Measurements from ENCODE around the gene ZNF804A.

ZNF804A gene

GRCh38 chr2:184692141-184692734 is 93.9 kb downstream of the ZNF804A start:
- H3K36me3 ChIP-seq (ENCODE audit: control insufficient read depth in 1 of 2, insufficient read depth in 2 of 2, low read depth in 1 of 2, low read length in 2 of 2) = no peaks in the 10 kb centered on the region
- no peak overlapping the region for H4K8ac ChIP-seq (ENCODE audit: low read length)
- H3K79me1 ChIP-seq (replicated peaks; ENCODE audit: low read length, poor library complexity, severe bottlenecking) = no peaks in the 10 kb centered on the region
- no peak overlapping the region for H2BK15ac ChIP-seq (ENCODE audit: low read depth, poor library complexity, severe bottlenecking)
- no peak overlapping the region for H3K9ac ChIP-seq (ENCODE audit: low read length)
- no peak overlapping the region for H4K91ac ChIP-seq (ENCODE audit: low read length)
- H3K18ac ChIP-seq (ENCODE audit: low read depth in 1 of 2, low read length in 2 of 2) = no peak overlapping the region
- H3K9me3 ChIP-seq (ENCODE audit: control insufficient read depth, low read length) = no peaks in the 10 kb centered on the region
- H3K4me2 ChIP-seq (ENCODE audit: low read length, poor library complexity, severe bottlenecking) = no peak overlapping the region
- no peaks in the 10 kb centered on the region for H3K27me3 ChIP-seq (ENCODE audit: control insufficient read depth in 1 of 2, insufficient read depth in 1 of 2, low read length in 2 of 2)
- 95% methylated on average over 2 of the region's 3 CpGs for WGBS
- H2BK12ac ChIP-seq (ENCODE audit: low read length in 2 of 2) = no peak overlapping the region
- no peak overlapping the region for H3K27ac ChIP-seq (ENCODE audit: low read length, poor library complexity, severe bottlenecking)
- no peak overlapping the region for H3K23ac ChIP-seq (ENCODE audit: low read length in 2 of 2)
- no peaks in the 10 kb centered on the region for H3K4me1 ChIP-seq (ENCODE audit: control insufficient read depth, insufficient read depth, low read depth, low read length)
- H2AFZ ChIP-seq (ENCODE audit: low read depth, low read length) = no peak overlapping the region
- no peak overlapping the region for H2BK120ac ChIP-seq (ENCODE audit: low read depth, low read length)
- peak; percentile 31 for DNase-seq
- H3K4me3 ChIP-seq (ENCODE audit: insufficient read depth in 1 of 2, low read depth in 1 of 2, low read length in 2 of 2) = no peak overlapping the region
- no peak overlapping the region for H3K4ac ChIP-seq (ENCODE audit: low read depth in 1 of 2, low read length in 2 of 2)
- H3K14ac ChIP-seq (ENCODE audit: low read length in 2 of 2) = no peak overlapping the region
- no peak overlapping the region for H2AK5ac ChIP-seq (ENCODE audit: low read length, severe bottlenecking)
- no peak overlapping the region for H2BK5ac ChIP-seq (ENCODE audit: low read depth, low read length, poor library complexity, severe bottlenecking)

GRCh38 chr2:184696644-184697043 is 98.3 kb downstream of the ZNF804A start:
- no CpG with 5 or more reads among the region's 1 CpG for WGBS
- no peak overlapping the region for H3K9ac ChIP-seq (ENCODE audit: low read length)
- no peak overlapping the region for H2AFZ ChIP-seq (ENCODE audit: low read depth, low read length)
- H3K79me1 ChIP-seq (replicated peaks; ENCODE audit: low read length, poor library complexity, severe bottlenecking) = no peaks in the 10 kb centered on the region
- H3K27ac ChIP-seq (ENCODE audit: low read length, poor library complexity, severe bottlenecking) = no peak overlapping the region
- no peak overlapping the region for H3K4me3 ChIP-seq (ENCODE audit: insufficient read depth in 1 of 2, low read depth in 1 of 2, low read length in 2 of 2)
- H3K4me1 ChIP-seq (ENCODE audit: control insufficient read depth, insufficient read depth, low read depth, low read length) = no peaks in the 10 kb centered on the region
- no peak overlapping the region for H2BK15ac ChIP-seq (ENCODE audit: low read depth, poor library complexity, severe bottlenecking)
- H3K9me3 ChIP-seq (ENCODE audit: control insufficient read depth, low read length) = no peaks in the 10 kb centered on the region
- H3K18ac ChIP-seq (ENCODE audit: low read depth in 1 of 2, low read length in 2 of 2) = no peak overlapping the region
- H4K91ac ChIP-seq (ENCODE audit: low read length) = no peak overlapping the region
- H2AK5ac ChIP-seq (ENCODE audit: low read length, severe bottlenecking) = no peak overlapping the region
- H2BK120ac ChIP-seq (ENCODE audit: low read depth, low read length) = no peak overlapping the region
- H4K8ac ChIP-seq (ENCODE audit: low read length) = no peak overlapping the region
- H3K4ac ChIP-seq (ENCODE audit: low read depth in 1 of 2, low read length in 2 of 2) = no peak overlapping the region
- DNase-seq = no peak
- H3K36me3 ChIP-seq (ENCODE audit: control insufficient read depth in 1 of 2, insufficient read depth in 2 of 2, low read depth in 1 of 2, low read length in 2 of 2) = no peaks in the 10 kb centered on the region
- no peak overlapping the region for H2BK5ac ChIP-seq (ENCODE audit: low read depth, low read length, poor library complexity, severe bottlenecking)
- H2BK12ac ChIP-seq (ENCODE audit: low read length in 2 of 2) = no peak overlapping the region
- H3K14ac ChIP-seq (ENCODE audit: low read length in 2 of 2) = no peak overlapping the region
- H3K4me2 ChIP-seq (ENCODE audit: low read length, poor library complexity, severe bottlenecking) = no peak overlapping the region
- no peak overlapping the region for H3K23ac ChIP-seq (ENCODE audit: low read length in 2 of 2)
- no peaks in the 10 kb centered on the region for H3K27me3 ChIP-seq (ENCODE audit: control insufficient read depth in 1 of 2, insufficient read depth in 1 of 2, low read length in 2 of 2)

GRCh38 chr2:184698476-184698875 is 100.1 kb downstream of the ZNF804A start:
- DNase-seq = no peak
- Histone ChIP-seq H3K27ac (ENCODE audit: low read length, poor library complexity, severe bottlenecking) (no peak overlapping the region), H2AFZ (ENCODE audit: low read depth, low read length) (no peak overlapping the region), H2BK15ac (ENCODE audit: low read depth, poor library complexity, severe bottlenecking) (no peak overlapping the region), H4K8ac (ENCODE audit: low read length) (no peak overlapping the region), H3K4me1 (ENCODE audit: control insufficient read depth, insufficient read depth, low read depth, low read length) (no peaks in the 10 kb centered on the region), H3K27me3 (ENCODE audit: control insufficient read depth in 1 of 2, insufficient read depth in 1 of 2, low read length in 2 of 2) (no peaks in the 10 kb centered on the region), H3K4me2 (ENCODE audit: low read length, poor library complexity, severe bottlenecking) (no peak overlapping the region), H3K9ac (ENCODE audit: low read length) (no peak overlapping the region), H3K36me3 (ENCODE audit: control insufficient read depth in 1 of 2, insufficient read depth in 2 of 2, low read depth in 1 of 2, low read length in 2 of 2) (no peaks in the 10 kb centered on the region), H3K14ac (ENCODE audit: low read length in 2 of 2) (no peak overlapping the region), H3K4me3 (ENCODE audit: insufficient read depth in 1 of 2, low read depth in 1 of 2, low read length in 2 of 2) (no peak overlapping the region), H2AK5ac (ENCODE audit: low read length, severe bottlenecking) (no peak overlapping the region), H2BK120ac (ENCODE audit: low read depth, low read length) (no peak overlapping the region), H2BK12ac (ENCODE audit: low read length in 2 of 2) (no peak overlapping the region), H3K79me1 (replicated peaks; ENCODE audit: low read length, poor library complexity, severe bottlenecking) (no peaks in the 10 kb centered on the region), H4K91ac (ENCODE audit: low read length) (no peak overlapping the region), H3K9me3 (ENCODE audit: control insufficient read depth, low read length) (no peaks in the 10 kb centered on the region), H3K4ac (ENCODE audit: low read depth in 1 of 2, low read length in 2 of 2) (no peak overlapping the region), H2BK5ac (ENCODE audit: low read depth, low read length, poor library complexity, severe bottlenecking) (no peak overlapping the region), H3K23ac (ENCODE audit: low read length in 2 of 2) (no peak overlapping the region), H3K18ac (ENCODE audit: low read depth in 1 of 2, low read length in 2 of 2) (no peak overlapping the region)
- 83% methylated on average over 1 of the region's 3 CpGs for WGBS

GRCh38 chr2:184721881-184722280 is 123.6 kb downstream of the ZNF804A start:
- no peak for DNase-seq
- H3K9me3 ChIP-seq (ENCODE audit: control insufficient read depth, low read length) = peaks cover 7% of the 10 kb centered on the region
- H4K8ac ChIP-seq (ENCODE audit: low read length) = no peak overlapping the region
- H2BK120ac ChIP-seq (ENCODE audit: low read depth, low read length) = no peak overlapping the region
- no peak overlapping the region for H3K4ac ChIP-seq (ENCODE audit: low read depth in 1 of 2, low read length in 2 of 2)
- no peak overlapping the region for H3K18ac ChIP-seq (ENCODE audit: low read depth in 1 of 2, low read length in 2 of 2)
- no peak overlapping the region for H3K14ac ChIP-seq (ENCODE audit: low read length in 2 of 2)
- H4K91ac ChIP-seq (ENCODE audit: low read length) = no peak overlapping the region
- H3K23ac ChIP-seq (ENCODE audit: low read length in 2 of 2) = no peak overlapping the region
- 96% methylated on average over 5 of the region's 6 CpGs for WGBS
- no peaks in the 10 kb centered on the region for H3K4me1 ChIP-seq (ENCODE audit: control insufficient read depth, insufficient read depth, low read depth, low read length)
- H3K79me1 ChIP-seq (replicated peaks; ENCODE audit: low read length, poor library complexity, severe bottlenecking) = no peaks in the 10 kb centered on the region
- H2AFZ ChIP-seq (ENCODE audit: low read depth, low read length) = no peak overlapping the region
- H2BK15ac ChIP-seq (ENCODE audit: low read depth, poor library complexity, severe bottlenecking) = no peak overlapping the region
- no peaks in the 10 kb centered on the region for H3K27me3 ChIP-seq (ENCODE audit: control insufficient read depth in 1 of 2, insufficient read depth in 1 of 2, low read length in 2 of 2)
- no peak overlapping the region for H2BK5ac ChIP-seq (ENCODE audit: low read depth, low read length, poor library complexity, severe bottlenecking)
- H3K4me3 ChIP-seq (ENCODE audit: insufficient read depth in 1 of 2, low read depth in 1 of 2, low read length in 2 of 2) = no peak overlapping the region
- H3K9ac ChIP-seq (ENCODE audit: low read length) = no peak overlapping the region
- no peak overlapping the region for H3K27ac ChIP-seq (ENCODE audit: low read length, poor library complexity, severe bottlenecking)
- no peaks in the 10 kb centered on the region for H3K36me3 ChIP-seq (ENCODE audit: control insufficient read depth in 1 of 2, insufficient read depth in 2 of 2, low read depth in 1 of 2, low read length in 2 of 2)
- H2BK12ac ChIP-seq (ENCODE audit: low read length in 2 of 2) = no peak overlapping the region
- H3K4me2 ChIP-seq (ENCODE audit: low read length, poor library complexity, severe bottlenecking) = no peak overlapping the region
- H2AK5ac ChIP-seq (ENCODE audit: low read length, severe bottlenecking) = no peak overlapping the region

All from mesenchymal stem cell (in vitro differentiated cells and primary cell).